Lung microvascular endothelial cell (primary cell): Measurements from ENCODE around the gene NFAT5. TPM values are rescaled to one million over a fixed set of nuclear protein-coding genes. Genes with fewer than 3 reads are reported as not detected.
"Not testable (repeated sequence)": the region's sequence is repeated elsewhere in the genome, so short reads cannot be mapped to it uniquely, and the experiment has no call there.

Experiments
- DNase-seq, 2 donors: peaks; one replicate each; pipeline versions ENCODE4 v3.0.0 to v3.0.0-alpha.2; 2010; ENCODE audit warnings: low read depth in 2 of 2
- total RNA-seq: library from RNA; depleted of rRNA; stranded (reverse); fragments of >200 nt; gene quantifications from 2 replicates; pipeline ENCODE4 v1.2.1, GENCODE V29; 2014

Gene NFAT5
- total RNA-seq, 1 donor from 2014 or later: 40.3 TPM

DNA sequence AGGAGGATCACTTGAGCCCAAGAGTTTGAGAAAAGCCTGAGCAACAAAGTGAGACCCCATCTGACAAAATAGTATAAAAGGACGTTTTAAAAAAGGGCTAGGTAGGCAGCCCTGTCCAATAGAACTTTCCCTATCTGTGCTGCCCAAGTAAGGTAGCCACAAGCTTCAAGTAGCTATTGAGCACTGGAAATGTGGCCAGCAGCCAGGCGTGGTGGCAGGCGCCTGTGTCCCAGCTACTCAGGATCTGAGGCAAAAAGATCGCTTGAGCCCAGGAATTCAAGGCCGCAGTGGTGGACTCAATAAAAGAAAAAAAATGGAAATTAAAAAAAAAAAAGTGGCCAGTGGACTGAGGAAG lies 162.1 kb downstream of the NFAT5 start:
- no peak for DNase-seq

DNA sequence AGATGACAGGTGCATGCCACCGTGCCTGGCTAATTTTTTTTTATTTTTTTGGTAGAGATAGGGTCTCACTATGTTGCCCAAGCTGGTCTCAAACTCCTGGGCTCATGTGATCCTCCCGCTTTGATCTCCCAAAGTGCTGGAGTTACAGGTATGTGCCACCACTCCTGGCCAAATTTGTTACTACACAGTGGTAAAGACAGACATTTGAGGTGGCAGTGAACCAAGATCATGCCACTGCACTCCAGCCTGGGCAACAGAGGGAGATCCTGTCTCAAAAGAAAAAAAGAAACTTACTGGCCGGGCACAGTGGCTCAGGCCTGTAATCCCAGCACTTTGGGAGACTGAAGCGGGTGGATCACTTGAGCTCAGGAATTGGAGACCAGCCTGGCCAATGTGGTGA lies 163.3 kb downstream of the NFAT5 start:
- not testable (repeated sequence) for DNase-seq

DNA sequence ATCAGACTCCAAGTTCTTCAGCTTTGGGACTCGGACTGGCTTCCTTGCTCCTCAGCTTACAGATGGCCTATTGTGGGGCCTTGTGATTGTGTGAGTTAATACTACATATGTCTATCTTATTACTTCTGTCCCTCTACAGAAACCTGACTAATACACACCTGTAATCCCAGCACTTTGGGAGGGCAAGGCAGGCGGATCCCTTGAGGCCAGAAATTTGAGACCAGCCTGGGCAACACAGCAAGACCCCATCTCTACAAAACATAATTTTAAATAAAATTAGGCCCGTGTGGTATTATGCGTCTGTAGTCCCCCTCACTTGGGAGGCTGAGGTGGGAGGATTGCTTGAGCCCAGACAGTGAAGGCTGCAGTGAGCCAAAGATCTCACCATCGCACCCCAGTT lies 165.5 kb downstream of the NFAT5 start:
- not testable (repeated sequence) for DNase-seq

DNA sequence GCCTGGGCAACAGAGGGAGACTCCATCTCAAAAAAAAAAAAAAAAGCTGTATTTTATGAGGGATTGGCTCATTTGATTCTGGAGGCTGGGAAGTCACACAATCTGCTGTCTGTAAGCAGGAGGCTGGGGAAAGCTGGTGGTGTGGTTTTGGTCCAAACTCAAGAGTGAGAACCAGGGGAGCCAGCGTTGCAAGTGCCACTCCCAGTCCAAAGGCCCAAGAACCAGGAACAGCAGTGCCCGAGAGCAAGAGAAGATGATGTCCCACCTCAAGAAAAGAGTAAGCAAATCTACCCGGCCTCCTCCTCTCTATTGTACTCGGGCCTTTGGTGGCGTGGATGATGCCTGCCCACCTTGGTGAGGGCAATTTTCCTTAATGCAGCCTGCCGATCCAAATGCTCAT lies 166.3 kb downstream of the NFAT5 start:
- DNase-seq: no peak

DNA sequence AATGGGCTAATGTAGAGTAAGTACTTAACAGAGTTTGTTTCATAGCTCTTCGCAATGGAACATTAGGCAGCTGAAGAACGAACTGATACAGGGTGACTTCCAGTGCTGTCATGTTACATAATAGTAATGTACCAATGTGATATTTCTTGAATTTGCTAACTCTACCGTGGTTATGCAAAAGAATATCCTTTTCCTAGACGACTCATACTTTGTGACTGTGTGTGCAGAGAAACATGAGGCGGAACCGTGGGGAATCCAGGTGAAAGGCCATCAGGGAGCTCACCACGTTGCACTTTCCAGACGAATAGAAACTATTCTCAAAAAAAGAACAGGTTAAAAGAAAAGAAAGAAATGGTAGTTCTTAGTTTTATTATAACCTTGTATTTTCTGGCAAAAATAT lies 175.8 kb downstream of the NFAT5 start:
- peak in 1 of 2 donors; percentile 13 for DNase-seq

DNA sequence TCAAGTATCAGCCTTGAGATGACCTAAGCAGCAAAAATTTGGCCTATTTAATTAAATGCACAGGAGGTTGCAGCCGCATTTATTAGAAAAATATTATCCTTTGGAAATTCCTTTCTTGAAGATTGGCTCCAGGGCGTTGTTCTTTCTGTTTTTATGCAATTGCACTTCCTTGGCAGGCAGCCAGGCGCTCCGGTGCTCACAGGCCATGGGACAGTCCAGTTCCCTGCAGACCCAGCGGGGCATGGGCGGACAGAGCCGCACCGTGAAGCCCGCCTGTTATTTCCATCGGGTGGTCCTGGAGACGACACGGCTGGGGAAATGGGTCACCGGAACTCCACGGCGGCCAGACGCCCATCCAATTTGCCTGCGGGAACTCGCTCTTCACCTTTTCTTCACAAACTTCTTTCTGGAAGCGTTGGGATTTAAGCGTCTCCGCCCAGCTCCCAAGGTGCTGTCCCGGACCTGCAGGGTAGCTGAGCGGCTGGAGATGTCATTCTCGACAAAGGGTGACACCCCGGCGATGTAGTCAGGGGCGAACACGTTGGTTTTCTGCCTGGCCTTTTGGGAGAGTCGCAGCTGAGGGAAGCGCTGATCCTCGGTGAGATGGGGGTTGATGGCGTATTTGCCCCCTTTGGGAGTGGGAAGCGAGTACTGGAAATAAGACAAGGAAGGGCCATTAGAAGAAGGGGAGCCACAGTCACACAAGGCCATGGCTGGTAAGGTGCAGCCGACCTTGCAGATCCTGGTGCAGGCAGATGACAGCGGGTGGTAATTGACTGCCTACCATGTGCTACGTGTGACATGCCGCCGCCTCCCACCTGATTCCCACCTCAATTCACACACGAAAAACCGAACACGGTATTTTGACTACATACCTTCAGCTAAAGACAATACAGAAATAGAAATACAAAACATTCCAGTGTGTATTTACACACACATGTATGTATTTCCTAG lies 176.5 kb downstream of the NFAT5 start:
- DNase-seq: peak; percentile 64 to 83

DNA sequence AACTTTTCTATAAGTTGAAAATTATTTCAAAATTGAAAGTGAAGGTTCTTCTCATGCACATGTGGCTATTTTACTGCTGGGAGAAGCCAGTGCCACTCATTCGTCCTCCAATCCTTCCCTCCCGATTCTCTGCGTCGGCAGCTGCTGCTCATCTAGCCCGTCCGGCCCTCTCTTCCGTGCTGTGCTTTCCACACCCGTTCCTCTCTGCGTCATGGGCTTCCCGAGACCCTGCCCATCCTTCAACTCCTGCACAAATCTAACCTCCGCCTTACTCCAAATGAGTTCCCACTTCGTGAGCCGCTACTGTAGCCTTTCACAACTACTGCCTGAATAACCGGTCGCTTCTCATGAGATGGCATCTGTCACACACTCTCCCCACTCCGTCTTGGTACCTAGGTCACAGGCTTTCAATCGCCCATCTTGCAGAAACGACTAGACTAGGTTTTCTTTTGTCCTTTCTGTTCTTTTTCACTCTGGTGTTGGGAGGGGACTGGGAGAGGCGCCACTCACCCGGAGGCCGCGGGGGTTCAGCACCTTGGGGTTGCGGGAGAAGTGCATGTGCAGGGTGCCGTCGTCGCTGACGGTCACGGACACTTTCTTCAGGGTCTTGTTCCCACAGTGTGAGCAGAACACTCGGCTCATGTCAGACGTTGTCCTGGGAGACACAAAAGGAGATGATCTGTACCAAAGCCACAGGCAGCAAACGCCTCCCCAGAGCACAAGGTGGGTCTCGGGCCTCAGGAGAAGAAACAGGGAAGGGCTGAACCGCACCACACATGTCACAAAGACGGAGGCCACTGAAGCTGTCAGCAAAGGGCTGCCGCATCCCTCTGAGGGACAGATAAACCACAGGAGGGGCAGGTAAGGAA lies 178.8 kb downstream of the NFAT5 start:
- no peak for DNase-seq

DNA sequence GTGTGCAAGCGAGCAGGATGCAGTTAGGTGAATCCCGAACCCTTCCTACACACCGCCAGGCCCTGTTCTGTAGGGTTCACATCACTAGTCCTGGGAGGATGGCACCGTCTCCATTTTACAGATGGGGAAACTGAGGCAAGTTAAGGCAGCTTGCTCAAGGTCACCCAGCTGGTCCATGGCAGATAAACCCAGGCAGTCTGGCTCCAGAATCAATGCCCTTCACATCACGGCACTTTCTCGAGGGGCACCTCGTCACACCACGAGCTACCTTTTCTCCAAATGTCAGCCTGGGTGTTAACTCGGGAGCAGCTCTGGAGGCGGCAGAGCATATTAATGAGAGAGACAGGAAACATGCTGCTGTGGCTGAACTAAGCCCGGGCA lies 179.5 kb downstream of the NFAT5 start:
- no peak for DNase-seq

DNA sequence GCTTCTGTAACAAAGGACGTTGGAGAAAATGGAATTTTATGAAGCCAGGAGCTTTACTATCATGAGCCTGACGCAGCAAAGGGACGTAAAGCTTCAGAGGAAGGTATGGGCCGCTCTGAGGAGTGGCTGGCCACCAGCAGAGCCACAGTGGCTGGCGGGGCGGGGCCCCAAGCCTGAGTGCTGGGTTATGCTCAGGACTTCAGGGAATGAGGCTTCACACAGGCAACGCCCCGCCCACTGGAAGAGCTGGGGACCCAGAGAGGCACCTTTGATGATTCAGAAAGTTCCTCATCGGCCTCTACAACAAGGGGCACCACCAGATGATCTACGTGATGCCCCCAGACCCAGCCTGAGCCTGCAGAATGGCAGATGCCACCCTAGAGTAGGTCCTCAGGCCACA lies 180.2 kb downstream of the NFAT5 start:
- DNase-seq: no peak

DNA sequence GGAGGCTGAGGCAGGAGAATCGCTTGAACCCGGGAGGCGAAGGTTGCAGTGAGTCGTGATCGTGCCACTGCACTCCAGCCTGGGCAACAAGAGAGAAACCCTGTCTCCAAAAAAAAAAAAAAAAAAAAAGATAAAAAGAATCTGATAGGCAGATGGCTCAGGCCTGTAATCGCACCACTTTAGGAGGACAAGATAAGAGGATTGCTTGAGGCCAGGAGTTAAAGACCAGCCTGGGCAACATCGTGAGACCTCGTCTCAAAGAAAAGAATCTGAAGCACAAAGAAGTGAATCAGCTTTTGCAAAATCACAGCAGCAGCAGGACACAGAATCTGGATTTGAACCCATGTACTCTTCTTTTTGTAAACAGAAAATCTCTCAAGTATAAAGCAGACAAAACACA lies 181.3 kb downstream of the NFAT5 start:
- no peak for DNase-seq

DNA sequence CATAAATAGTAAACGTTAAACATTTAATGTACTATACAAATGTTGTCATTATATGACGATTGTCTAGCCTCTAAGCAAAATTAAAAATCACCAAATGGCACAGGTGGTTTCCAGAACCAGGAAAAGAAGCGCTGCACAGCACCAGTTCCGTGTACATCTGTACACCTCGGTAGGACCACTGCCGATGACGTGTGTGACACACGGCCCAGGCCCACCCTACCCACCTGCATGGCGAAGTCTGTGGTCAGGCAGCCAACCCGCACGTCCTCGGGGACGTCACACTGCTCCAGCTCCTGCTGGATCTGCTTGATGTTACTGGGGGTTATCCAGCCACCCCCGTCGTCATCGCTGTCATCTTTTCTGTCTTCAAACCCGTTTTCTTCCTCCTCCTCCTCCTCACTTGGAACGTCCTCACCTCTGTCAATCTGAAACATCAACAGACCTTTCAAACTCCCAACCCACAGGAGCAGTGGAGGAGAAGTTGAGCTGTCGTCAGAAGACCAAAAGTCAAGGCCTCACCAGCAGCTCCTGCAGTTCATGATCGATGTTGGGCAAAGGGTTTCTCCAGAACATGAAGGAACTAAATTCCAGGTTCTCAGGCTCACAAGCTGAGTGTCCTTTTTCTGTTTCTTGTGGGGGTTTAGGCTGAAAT lies 183.1 kb downstream of the NFAT5 start:
- no peak for DNase-seq

DNA sequence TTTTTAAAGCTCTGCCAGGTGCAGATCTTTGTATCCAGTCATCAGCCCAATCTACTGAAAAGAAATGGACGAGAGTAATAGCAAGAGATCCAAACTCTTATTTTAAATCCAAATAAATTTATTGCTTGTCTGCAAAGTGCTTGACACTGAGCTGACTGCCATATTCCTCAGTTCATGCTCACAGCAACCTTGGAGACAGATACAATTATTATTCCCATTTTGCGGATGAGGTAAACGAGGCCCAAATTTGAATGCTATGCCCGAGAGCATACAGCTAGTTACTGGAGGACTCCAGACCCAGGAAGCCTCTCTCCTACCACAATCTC lies 188.3 kb downstream of the NFAT5 start:
- DNase-seq: peak; percentile 13 to 16

Other genes starting within 250 kb of the NFAT5 start
- 9.2 and 12.1 TPM in 2 replicates for gene PDF, start 235.4 kb upstream of the NFAT5 start, total RNA-seq
- 13.1 and 21.0 TPM in 2 replicates for gene COG8, start 226.4 kb upstream of the NFAT5 start, total RNA-seq
- gene NIP7, start 226.2 kb upstream of the NFAT5 start, total RNA-seq: 19.4 and 26.8 TPM in 2 replicates
- 0.20 TPM in 1 of 2 replicates, not detected in the other for gene TMED6, start 214.2 kb upstream of the NFAT5 start, total RNA-seq
- gene TERF2, start 180.0 kb upstream of the NFAT5 start, total RNA-seq: 12.4 and 22.4 TPM in 2 replicates
- gene CYB5B, start 141.3 kb upstream of the NFAT5 start, total RNA-seq: 48.2 and 52.8 TPM in 2 replicates
- gene NQO1, start 160.6 kb downstream of the NFAT5 start, total RNA-seq: 25.2 and 217 TPM in 2 replicates
- 12.7 and 17.4 TPM in 2 replicates for gene NOB1, start 189.0 kb downstream of the NFAT5 start, total RNA-seq
- gene WWP2, start 196.4 kb downstream of the NFAT5 start, total RNA-seq: 15.1 and 16.6 TPM in 2 replicates